Measurements from ENCODE around the gene INSM1. TPM values are rescaled to one million over a fixed set of nuclear protein-coding genes. Genes with fewer than 3 reads are reported as not detected.

Gene INSM1
- total and polyA plus RNA-seq, 2 of the 13 experiments (the other 11 are each of a cell fraction or from before 2014, with no cell fraction given), result not detected

DNA sequence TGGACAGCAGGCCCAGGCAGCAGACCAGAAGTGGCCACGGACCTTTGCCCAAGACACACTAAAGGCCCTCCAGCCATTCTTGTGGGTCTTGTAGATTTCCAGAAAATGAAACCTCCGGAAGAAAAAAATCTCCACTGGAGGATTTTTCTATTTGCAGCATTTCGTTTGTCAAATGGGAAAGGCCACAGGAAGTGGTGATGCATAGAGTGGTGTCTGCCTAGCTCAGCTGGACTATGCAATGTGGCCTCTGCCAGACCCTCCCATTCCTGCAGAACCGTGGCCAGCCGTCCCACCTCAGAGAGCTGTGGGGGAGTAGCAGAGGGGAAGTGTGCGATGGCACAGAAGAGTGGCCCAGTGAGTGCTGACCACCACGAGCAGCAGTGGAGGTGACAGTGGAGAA, 24.0 kb upstream of the INSM1 start:
- no peak overlapping the region for H3K9ac ChIP-seq (ENCODE audit: insufficient read depth, low read depth, low read length)
- H4K20me1 ChIP-seq (ENCODE audit: insufficient read depth, low read length), result no peaks in the 10 kb centered on the region
- BruUV-seq (replicated peaks), result no TSS peak
- peaks cover 7 to 26% of the 10 kb centered on the region in 2 experiments; a peak in 3 of 5 replicates for H3K27me3 ChIP-seq (ENCODE audit: control insufficient read depth in 1 of 2, insufficient read depth in 2 of 2, low read length in 2 of 2)
- in situ Hi-C loops (cut with HindIII; ENCODE audit: extremely low pct_ligation_motif_present, low pct_unique_long_range_greater_than_20kb) (no loop called here), intact Hi-C loops (cut with micrococcal nuclease; ENCODE audit: unreplicated experiment) (no loop called here)
- no peaks in the 10 kb centered on the region for H3K4me1 ChIP-seq (ENCODE audit: insufficient read depth, low read length)
- TF ChIP-seq NR2C2 (CRISPR knock-in tag; IDR thresholded peaks at IDR 0.05; ENCODE audit: borderline replicate concordance) (no peak), TCF12 (IDR thresholded peaks at IDR 0.05) (no peak), TCF12 (CRISPR knock-in tag; IDR thresholded peaks at IDR 0.05) (no peak), HHEX (CRISPR knock-in tag; IDR thresholded peaks at IDR 0.05) (no peak), ZIK1 (CRISPR knock-in tag; IDR thresholded peaks at IDR 0.05; ENCODE audit: borderline replicate concordance, low read depth) (no peak), PAF1 (CRISPR knock-in tag; IDR thresholded peaks at IDR 0.05) (no peak)
- TF ChIP-seq, protein P1, sequence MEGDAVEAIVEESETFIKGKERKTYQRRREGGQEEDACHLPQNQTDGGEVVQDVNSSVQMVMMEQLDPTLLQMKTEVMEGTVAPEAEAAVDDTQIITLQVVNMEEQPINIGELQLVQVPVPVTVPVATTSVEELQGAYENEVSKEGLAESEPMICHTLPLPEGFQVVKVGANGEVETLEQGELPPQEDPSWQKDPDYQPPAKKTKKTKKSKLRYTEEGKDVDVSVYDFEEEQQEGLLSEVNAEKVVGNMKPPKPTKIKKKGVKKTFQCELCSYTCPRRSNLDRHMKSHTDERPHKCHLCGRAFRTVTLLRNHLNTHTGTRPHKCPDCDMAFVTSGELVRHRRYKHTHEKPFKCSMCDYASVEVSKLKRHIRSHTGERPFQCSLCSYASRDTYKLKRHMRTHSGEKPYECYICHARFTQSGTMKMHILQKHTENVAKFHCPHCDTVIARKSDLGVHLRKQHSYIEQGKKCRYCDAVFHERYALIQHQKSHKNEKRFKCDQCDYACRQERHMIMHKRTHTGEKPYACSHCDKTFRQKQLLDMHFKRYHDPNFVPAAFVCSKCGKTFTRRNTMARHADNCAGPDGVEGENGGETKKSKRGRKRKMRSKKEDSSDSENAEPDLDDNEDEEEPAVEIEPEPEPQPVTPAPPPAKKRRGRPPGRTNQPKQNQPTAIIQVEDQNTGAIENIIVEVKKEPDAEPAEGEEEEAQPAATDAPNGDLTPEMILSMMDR (CRISPR knock-in tag; IDR thresholded peaks at IDR 0.05), result no peak
- TF ChIP-seq, protein P2, sequence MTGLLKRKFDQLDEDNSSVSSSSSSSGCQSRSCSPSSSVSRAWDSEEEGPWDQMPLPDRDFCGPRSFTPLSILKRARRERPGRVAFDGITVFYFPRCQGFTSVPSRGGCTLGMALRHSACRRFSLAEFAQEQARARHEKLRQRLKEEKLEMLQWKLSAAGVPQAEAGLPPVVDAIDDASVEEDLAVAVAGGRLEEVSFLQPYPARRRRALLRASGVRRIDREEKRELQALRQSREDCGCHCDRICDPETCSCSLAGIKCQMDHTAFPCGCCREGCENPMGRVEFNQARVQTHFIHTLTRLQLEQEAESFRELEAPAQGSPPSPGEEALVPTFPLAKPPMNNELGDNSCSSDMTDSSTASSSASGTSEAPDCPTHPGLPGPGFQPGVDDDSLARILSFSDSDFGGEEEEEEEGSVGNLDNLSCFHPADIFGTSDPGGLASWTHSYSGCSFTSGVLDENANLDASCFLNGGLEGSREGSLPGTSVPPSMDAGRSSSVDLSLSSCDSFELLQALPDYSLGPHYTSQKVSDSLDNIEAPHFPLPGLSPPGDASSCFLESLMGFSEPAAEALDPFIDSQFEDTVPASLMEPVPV (CRISPR knock-in tag; IDR thresholded peaks at IDR 0.05), result no peak
- TF ChIP-seq, protein P3, sequence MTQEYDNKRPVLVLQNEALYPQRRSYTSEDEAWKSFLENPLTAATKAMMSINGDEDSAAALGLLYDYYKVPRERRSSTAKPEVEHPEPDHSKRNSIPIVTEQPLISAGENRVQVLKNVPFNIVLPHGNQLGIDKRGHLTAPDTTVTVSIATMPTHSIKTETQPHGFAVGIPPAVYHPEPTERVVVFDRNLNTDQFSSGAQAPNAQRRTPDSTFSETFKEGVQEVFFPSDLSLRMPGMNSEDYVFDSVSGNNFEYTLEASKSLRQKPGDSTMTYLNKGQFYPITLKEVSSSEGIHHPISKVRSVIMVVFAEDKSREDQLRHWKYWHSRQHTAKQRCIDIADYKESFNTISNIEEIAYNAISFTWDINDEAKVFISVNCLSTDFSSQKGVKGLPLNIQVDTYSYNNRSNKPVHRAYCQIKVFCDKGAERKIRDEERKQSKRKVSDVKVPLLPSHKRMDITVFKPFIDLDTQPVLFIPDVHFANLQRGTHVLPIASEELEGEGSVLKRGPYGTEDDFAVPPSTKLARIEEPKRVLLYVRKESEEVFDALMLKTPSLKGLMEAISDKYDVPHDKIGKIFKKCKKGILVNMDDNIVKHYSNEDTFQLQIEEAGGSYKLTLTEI (CRISPR knock-in tag; conservative IDR thresholded peaks at IDR 0.05), result no peak
- TF ChIP-seq, protein P4, sequence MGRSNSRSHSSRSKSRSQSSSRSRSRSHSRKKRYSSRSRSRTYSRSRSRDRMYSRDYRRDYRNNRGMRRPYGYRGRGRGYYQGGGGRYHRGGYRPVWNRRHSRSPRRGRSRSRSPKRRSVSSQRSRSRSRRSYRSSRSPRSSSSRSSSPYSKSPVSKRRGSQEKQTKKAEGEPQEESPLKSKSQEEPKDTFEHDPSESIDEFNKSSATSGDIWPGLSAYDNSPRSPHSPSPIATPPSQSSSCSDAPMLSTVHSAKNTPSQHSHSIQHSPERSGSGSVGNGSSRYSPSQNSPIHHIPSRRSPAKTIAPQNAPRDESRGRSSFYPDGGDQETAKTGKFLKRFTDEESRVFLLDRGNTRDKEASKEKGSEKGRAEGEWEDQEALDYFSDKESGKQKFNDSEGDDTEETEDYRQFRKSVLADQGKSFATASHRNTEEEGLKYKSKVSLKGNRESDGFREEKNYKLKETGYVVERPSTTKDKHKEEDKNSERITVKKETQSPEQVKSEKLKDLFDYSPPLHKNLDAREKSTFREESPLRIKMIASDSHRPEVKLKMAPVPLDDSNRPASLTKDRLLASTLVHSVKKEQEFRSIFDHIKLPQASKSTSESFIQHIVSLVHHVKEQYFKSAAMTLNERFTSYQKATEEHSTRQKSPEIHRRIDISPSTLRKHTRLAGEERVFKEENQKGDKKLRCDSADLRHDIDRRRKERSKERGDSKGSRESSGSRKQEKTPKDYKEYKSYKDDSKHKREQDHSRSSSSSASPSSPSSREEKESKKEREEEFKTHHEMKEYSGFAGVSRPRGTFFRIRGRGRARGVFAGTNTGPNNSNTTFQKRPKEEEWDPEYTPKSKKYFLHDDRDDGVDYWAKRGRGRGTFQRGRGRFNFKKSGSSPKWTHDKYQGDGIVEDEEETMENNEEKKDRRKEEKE (IDR thresholded peaks at IDR 0.05), result no peak
- TF ChIP-seq, protein P5, sequence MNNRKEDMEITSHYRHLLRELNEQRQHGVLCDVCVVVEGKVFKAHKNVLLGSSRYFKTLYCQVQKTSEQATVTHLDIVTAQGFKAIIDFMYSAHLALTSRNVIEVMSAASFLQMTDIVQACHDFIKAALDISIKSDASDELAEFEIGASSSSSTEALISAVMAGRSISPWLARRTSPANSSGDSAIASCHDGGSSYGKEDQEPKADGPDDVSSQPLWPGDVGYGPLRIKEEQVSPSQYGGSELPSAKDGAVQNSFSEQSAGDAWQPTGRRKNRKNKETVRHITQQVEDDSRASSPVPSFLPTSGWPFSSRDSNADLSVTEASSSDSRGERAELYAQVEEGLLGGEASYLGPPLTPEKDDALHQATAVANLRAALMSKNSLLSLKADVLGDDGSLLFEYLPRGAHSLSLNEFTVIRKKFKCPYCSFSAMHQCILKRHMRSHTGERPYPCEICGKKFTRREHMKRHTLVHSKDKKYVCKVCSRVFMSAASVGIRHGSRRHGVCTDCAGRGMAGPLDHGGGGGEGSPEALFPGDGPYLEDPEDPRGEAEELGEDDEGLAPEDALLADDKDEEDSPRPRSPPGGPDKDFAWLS (CRISPR knock-in tag; IDR thresholded peaks at IDR 0.05; ENCODE audit: borderline replicate concordance), result no peak
- H3K4me2 ChIP-seq (ENCODE audit: low read depth, low read length), result no peak overlapping the region
- DNase-seq (ENCODE audit: low spot score) (no peak), ATAC-seq (peak; percentile 39; the same call in 2 of the 3 replicates), FAIRE-seq (no peak)
- 20% methylated on average over 7 of the region's 7 CpGs for WGBS (ENCODE audit: low lambda C conversion rate)
- no peaks in the 10 kb centered on the region for H3K9me3 ChIP-seq (ENCODE audit: low read length)
- ChIA-PET CTCF (ENCODE audit: low intra/inter-chr PET ratio, low total read pairs) (no interaction called here), POLR2A (no interaction called here)
- no peak overlapping the region for H3K27ac ChIP-seq (ENCODE audit: extremely low read length, insufficient read depth, low read length)
- H3K79me2 ChIP-seq (ENCODE audit: insufficient read depth, low read length), result no peaks in the 10 kb centered on the region
- no peak overlapping the region for H2AFZ ChIP-seq (ENCODE audit: low read length)
- H3K36me3 ChIP-seq (replicated peaks in 1 of 2; ENCODE audit: control insufficient read depth in 1 of 2, insufficient read depth in 2 of 2, low read length in 2 of 2), result no peaks in the 10 kb centered on the region
- no peak overlapping the region for H3K4me3 ChIP-seq (replicated peaks in 1 of 3; ENCODE audit: insufficient read depth in 1 of 3, low read depth in 2 of 3, low read length in 3 of 3)

Measured in HepG2 (cell line).